Measurements from ENCODE around the gene GDF2.

The GDF2 gene

DNA sequence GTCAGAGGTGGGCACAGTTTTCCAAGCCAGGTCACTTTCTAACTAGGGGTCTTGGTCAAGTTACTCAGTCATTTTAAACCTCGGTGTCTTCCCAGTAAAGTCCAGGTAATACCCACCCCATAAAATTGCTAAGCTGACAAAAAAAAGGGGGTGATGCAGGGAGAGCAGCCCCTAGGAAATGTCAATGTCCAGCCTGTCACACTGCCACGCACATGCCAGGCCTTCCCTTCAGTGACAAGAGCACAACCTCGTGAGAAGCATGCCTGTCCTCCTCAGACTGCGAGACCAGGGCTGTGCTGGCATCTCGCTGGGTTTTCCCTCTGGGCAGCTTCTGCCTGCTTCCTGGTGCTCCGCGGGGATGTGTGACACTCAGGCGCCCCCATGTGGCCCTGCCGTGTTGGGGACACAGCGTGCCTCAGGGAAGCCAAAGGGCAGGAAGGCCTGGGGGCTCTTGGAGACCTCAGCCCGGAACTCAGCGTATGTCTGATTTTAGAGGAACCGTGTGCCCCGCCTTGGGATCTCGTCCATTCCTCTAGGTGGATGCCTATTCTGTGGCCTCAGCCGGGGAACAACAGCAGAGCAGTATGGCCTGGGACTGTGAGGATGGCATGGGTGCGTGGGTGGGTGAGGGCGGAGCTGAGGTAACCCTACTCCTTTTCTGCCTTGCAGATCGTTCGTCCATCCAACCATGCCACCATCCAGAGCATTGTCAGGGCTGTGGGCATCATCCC, 10.2 kb upstream of the GDF2 start:
- TF ChIP-seq, protein P1, sequence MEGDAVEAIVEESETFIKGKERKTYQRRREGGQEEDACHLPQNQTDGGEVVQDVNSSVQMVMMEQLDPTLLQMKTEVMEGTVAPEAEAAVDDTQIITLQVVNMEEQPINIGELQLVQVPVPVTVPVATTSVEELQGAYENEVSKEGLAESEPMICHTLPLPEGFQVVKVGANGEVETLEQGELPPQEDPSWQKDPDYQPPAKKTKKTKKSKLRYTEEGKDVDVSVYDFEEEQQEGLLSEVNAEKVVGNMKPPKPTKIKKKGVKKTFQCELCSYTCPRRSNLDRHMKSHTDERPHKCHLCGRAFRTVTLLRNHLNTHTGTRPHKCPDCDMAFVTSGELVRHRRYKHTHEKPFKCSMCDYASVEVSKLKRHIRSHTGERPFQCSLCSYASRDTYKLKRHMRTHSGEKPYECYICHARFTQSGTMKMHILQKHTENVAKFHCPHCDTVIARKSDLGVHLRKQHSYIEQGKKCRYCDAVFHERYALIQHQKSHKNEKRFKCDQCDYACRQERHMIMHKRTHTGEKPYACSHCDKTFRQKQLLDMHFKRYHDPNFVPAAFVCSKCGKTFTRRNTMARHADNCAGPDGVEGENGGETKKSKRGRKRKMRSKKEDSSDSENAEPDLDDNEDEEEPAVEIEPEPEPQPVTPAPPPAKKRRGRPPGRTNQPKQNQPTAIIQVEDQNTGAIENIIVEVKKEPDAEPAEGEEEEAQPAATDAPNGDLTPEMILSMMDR (IDR thresholded peaks at IDR 0.05; ENCODE audit: low read depth, low read length) = peak; percentile 99
- peak; percentile 35 for DNase-seq (ENCODE audit: extremely low read depth, low read depth)

DNA sequence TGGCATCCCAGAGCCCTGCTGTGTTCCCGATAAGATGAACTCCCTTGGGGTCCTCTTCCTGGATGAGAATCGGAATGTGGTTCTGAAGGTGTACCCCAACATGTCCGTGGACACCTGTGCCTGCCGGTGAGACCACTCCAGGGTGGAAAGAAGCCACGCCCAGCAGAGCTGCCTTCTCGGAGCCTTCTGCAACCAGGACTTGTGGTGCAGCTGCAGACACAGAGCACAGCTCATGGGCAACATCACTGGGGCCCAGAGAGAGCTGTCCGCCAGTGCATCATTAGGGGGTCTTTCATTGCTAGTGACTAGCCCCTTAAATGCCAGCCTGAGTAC, 9.6 kb upstream of the GDF2 start:
- TF ChIP-seq, protein P1 (IDR thresholded peaks at IDR 0.05; ENCODE audit: low read depth, low read length) = no peak

DNA sequence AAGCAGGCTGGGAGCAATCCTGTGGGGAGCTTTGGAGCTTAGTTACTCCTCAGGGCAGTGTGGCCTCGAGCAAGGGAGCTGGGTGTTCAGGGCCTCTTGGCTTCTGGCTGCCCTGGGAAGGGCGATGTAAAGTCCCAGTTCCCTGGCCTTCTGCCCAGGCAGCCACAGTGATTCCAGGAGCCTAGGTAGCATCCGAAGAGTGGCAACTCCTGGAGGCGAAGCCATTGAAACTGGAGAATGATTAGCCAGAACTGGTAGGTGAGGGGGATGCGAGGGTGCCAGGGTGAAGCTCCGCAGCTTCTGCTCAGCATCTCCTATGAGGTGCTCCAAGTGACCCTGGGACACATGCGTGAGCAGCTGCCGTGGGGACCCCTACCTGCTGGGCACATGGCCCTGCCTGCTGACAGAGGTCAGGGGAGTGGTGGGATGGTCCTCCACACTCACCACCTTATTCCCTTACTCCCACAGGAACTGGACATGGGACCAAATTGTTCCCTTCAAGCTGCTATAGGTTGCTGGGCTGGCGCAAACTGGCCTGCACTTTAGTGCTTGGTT, 7.8 kb upstream of the GDF2 start:
- TF ChIP-seq, protein P1 (IDR thresholded peaks at IDR 0.05; ENCODE audit: low read depth, low read length) = no peak
- DNase-seq (ENCODE audit: extremely low read depth, low read depth) = no peak

More for the DNA sequence above, 9.6 kb upstream of the GDF2 start:
- no peak for DNase-seq (ENCODE audit: extremely low read depth, low read depth)

DNA sequence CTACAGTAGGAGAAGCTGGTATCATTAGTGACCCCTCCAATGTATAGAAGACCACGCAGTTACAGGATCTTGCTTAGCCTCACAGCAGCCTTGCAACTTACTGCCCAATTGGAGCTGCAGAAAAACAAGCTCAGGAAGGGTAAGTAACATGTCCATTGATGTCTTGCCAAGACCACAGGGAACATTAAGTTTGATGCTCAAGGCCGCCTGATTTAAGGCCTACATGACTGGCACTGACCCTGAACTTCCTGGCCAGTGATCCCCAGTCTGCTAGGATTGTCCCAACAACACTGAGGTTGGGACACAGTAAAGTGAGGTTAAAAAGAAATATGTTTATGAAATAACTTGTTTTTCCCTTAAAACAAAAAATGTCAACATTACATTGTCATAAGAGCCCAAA, 6.8 kb upstream of the GDF2 start:
- no peak for DNase-seq (ENCODE audit: extremely low read depth, low read depth)
- TF ChIP-seq, protein P1 (IDR thresholded peaks at IDR 0.05; ENCODE audit: low read depth, low read length) = no peak

DNA sequence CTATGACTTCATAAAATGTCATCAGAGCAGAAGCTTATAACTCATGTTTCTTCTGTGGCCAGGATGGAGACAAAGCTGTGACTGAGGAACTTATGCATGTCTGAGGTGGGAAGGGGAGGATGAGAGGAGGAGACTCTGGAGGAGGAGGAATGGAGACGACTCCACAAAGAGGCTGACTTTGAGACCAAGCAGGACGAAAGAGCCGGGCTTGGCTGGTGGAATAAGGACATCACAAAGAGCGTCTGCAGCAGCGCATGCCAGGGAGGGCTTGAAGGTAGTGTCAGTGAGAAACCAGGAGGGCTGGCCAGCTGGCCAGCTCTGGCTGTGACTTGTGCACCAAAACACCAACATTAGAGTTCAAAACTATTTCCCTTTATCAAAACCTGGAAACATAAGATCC, 6.1 kb upstream of the GDF2 start:
- TF ChIP-seq, protein P1 (IDR thresholded peaks at IDR 0.05; ENCODE audit: low read depth, low read length) = no peak
- DNase-seq (ENCODE audit: extremely low read depth, low read depth) = no peak

DNA sequence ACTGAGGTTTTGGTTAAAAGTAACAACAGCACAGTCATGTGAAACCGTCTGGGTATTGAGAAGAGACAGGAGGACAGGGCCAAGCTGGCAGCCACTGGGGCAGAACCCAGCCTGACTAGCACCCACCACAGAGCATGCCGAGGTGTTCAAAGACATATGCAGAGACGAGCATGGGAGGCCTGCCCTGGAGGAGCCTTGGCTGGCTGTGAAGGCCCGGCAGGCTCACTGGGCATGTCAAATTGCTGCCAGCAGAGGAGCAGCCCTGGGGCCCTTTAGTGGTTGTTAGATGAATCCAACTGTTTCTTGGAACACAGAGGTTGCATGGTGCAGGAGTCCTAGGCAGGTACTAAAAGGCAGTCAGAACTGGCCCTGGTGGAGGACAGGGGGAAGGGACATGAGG, 5.0 kb upstream of the GDF2 start:
- DNase-seq (ENCODE audit: extremely low read depth, low read depth) = no peak

DNA sequence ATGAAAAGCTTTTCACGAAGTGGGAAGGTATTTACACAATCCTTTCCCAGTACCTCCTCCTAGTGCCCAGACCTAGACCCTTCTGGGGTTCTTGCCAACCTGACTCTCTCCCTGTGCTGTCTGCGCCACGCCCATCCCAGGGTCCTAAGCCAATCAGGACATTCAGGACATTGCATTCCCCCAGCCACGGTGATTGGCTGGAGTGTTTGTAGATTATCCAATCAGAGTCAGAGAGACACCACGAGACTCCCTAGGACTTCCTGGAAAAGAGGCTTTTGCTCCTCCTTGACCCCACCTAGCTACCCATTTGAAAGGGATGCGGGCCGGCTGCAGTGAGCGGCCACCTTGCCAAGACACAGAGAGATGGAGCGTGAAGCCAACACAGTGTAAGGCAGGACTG, 3.5 kb upstream of the GDF2 start:
- TF ChIP-seq, protein P1 (IDR thresholded peaks at IDR 0.05; ENCODE audit: low read depth, low read length) = no peak
- no peak for DNase-seq (ENCODE audit: extremely low read depth, low read depth)

More for the DNA sequence above, 5.0 kb upstream of the GDF2 start:
- TF ChIP-seq, protein P1 (IDR thresholded peaks at IDR 0.05; ENCODE audit: low read depth, low read length) = no peak
